ENCODE measurements around the gene PSMD6.

Gene PSMD6

DNA sequence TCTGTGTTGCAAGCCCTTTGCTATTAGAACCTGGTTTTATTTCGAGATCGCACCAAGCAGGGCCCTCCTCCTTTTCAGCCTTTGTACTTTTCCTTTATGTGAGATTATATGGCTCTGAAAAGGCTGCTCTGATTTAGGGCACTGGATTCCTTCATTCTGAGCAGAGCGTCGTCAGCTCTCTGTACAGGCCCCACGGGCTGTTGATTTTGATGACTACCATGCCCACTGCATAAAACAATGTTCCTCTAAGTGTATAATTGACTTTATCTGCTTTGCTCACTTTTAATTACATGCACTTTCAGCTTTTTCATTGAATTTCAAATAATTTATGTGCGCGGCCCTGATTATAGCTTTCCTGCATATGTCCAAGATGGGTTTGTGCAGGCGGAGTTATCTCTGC is 4.4 kb upstream of the PSMD6 start:
- no peak for TF ChIP-seq CTCF (IDR thresholded peaks at IDR 0.05; ENCODE audit: insufficient read depth, low read length)
- TF ChIP-seq SPI1 (IDR thresholded peaks at IDR 0.05; ENCODE audit: borderline replicate concordance, low read depth): no peak
- TF ChIP-seq, protein P1, sequence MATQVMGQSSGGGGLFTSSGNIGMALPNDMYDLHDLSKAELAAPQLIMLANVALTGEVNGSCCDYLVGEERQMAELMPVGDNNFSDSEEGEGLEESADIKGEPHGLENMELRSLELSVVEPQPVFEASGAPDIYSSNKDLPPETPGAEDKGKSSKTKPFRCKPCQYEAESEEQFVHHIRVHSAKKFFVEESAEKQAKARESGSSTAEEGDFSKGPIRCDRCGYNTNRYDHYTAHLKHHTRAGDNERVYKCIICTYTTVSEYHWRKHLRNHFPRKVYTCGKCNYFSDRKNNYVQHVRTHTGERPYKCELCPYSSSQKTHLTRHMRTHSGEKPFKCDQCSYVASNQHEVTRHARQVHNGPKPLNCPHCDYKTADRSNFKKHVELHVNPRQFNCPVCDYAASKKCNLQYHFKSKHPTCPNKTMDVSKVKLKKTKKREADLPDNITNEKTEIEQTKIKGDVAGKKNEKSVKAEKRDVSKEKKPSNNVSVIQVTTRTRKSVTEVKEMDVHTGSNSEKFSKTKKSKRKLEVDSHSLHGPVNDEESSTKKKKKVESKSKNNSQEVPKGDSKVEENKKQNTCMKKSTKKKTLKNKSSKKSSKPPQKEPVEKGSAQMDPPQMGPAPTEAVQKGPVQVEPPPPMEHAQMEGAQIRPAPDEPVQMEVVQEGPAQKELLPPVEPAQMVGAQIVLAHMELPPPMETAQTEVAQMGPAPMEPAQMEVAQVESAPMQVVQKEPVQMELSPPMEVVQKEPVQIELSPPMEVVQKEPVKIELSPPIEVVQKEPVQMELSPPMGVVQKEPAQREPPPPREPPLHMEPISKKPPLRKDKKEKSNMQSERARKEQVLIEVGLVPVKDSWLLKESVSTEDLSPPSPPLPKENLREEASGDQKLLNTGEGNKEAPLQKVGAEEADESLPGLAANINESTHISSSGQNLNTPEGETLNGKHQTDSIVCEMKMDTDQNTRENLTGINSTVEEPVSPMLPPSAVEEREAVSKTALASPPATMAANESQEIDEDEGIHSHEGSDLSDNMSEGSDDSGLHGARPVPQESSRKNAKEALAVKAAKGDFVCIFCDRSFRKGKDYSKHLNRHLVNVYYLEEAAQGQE (IDR thresholded peaks at IDR 0.05; ENCODE audit: insufficient replicate concordance, low read depth): no peak
- TF ChIP-seq POLR2AphosphoS5 (IDR thresholded peaks at IDR 0.05; ENCODE audit: low read depth): no peak
- TF ChIP-seq GABPA (IDR thresholded peaks at IDR 0.05; ENCODE audit: low read depth): no peak
- Histone ChIP-seq H3K4me3 (replicated peaks; ENCODE audit: insufficient read depth, low read length) (no peak overlapping the region), H3K27ac (replicated peaks) (no peak overlapping the region), H3K27me3 (ENCODE audit: insufficient read depth, poor library complexity, severe bottlenecking) (peaks cover 4% of the 10 kb centered on the region)
- no peak for DNase-seq (ENCODE audit: low read depth in 1 of 2, low spot score in 1 of 2)

DNA sequence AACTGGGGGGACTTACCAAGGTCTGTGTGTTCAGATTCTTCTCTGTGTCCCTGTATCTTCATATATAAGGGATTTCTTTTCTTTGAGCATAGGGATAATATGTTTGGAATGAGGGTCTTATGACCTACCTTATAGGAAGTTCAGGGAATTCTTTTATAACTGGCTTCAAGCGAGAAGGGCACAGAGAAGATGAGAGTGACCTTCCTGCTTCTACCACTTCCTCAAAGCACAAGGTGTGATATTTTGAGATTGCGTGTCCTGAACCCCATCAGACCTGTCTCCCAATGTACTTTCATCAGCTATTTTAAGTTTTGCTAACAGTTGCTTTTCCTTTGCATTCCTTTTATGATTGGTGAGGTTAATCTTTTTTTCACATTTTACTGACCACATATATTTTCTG is 3.1 kb upstream of the PSMD6 start:
- Histone ChIP-seq H3K27ac (replicated peaks) (no peak overlapping the region), H3K27me3 (ENCODE audit: insufficient read depth, poor library complexity, severe bottlenecking) (peaks cover 4% of the 10 kb centered on the region), H3K4me3 (replicated peaks; ENCODE audit: insufficient read depth, low read length) (no peak overlapping the region)
- DNase-seq (ENCODE audit: low read depth in 1 of 2, low spot score in 1 of 2): no peak
- TF ChIP-seq, protein P1 (IDR thresholded peaks at IDR 0.05; ENCODE audit: insufficient replicate concordance, low read depth): no peak

DNA sequence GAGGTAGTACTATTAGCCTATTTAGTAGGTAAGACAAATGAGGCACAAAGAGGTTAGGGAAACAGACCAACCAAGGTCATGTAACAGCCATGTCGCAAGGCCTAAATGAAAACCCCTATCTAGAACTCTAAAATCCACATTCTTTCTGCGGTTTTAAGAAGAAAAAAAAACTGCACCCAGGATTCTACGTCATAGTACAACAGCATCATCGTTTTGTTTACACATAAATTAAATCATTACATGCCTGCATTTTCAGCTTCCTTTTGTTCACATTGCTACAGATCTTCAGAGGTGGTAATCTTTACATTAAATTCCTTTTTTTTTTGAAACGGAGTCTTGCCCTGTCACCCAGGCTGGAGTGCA is 548 bp upstream of the PSMD6 start:
- H3K4me3 ChIP-seq (replicated peaks; ENCODE audit: insufficient read depth, low read length): no peak overlapping the region
- peak overlapping the region; percentile 84 for H3K27ac ChIP-seq (replicated peaks)
- TF ChIP-seq, protein P1 (IDR thresholded peaks at IDR 0.05; ENCODE audit: insufficient replicate concordance, low read depth): no peak
- no peak for TF ChIP-seq GABPA (IDR thresholded peaks at IDR 0.05; ENCODE audit: low read depth)
- TF ChIP-seq SPI1 (IDR thresholded peaks at IDR 0.05; ENCODE audit: borderline replicate concordance, low read depth): no peak
- no peak for TF ChIP-seq POLR2AphosphoS5 (IDR thresholded peaks at IDR 0.05; ENCODE audit: low read depth)
- no peak for TF ChIP-seq CTCF (IDR thresholded peaks at IDR 0.05; ENCODE audit: insufficient read depth, low read length)
- peak in 1 of 2 experiments; percentile 18 for DNase-seq (ENCODE audit: low read depth in 1 of 2, low spot score in 1 of 2)
- H3K27me3 ChIP-seq (ENCODE audit: insufficient read depth, poor library complexity, severe bottlenecking): no peaks in the 10 kb centered on the region
